ENCODE results near the gene TMEM217. TPM values are rescaled to one million over a fixed set of nuclear protein-coding genes. Genes with fewer than 3 reads are reported as not detected.

TMEM217 gene
- polyA plus RNA-seq, 1 of the 3 experiments (the other 2 are of a cell fraction), result 1.5 TPM

GRCh38 chr6:37284781-37285180 is 26.8 kb upstream of the TMEM217 start (continued):
- TF ChIP-seq NFIC (IDR thresholded peaks at IDR 0.05; ENCODE audit: borderline replicate concordance), result no peak
- TF ChIP-seq MAX (IDR thresholded peaks at IDR 0.05; ENCODE audit: low read depth), result no peak
- no peak for TF ChIP-seq USF2 (IDR thresholded peaks at IDR 0.05; ENCODE audit: borderline replicate concordance, low read depth, low read length)

- WGBS (ENCODE audit: low lambda C conversion rate), result 69% methylated on average over 3 of the region's 3 CpGs
- Histone ChIP-seq H3K4me3 (ENCODE audit: low read depth in 2 of 2, low read length in 1 of 2) (no peak overlapping the region), H3K9ac (no peak overlapping the region), H3K4me2 (no peak overlapping the region), H3K79me2 (ENCODE audit: insufficient read depth) (peaks cover 3% of the 10 kb centered on the region; the same call in 1 of the 2 replicates), H3K9me2 (no peaks in the 10 kb centered on the region), H3K27ac (ENCODE audit: low read depth in 2 of 2, low read length in 1 of 2) (no peak overlapping the region), H3F3A (replicated peaks; ENCODE audit: insufficient read depth) (no peaks in the 10 kb centered on the region), H4K20me1 (ENCODE audit: insufficient read depth) (no peaks in the 10 kb centered on the region), H3K27me3 (ENCODE audit: insufficient read depth) (no peaks in the 10 kb centered on the region), H3K9me3 (no peaks in the 10 kb centered on the region), H3K36me3 (replicated peaks in 1 of 2; ENCODE audit: control insufficient read depth in 1 of 2, insufficient read depth in 2 of 2, low read length in 1 of 2) (peaks cover 19 to 47% of the 10 kb centered on the region in 2 experiments), H2AFZ (ENCODE audit: low read depth) (no peak overlapping the region), H3K4me1 (ENCODE audit: control insufficient read depth in 1 of 2, insufficient read depth in 2 of 2, low read depth in 1 of 2, low read length in 1 of 2) (no peaks in the 10 kb centered on the region; a peak in 1 of 4 replicates)
- no peak for DNase-seq
- CTCF ChIA-PET, result interaction anchor here (0.9 kb wide), 1 partner anchor 10 kb away, joined by 3 read pairs; no protein-coding TSS in a partner anchor
- POLR2A ChIA-PET, result no interaction called here
- TF ChIP-seq CHD2 (IDR thresholded peaks at IDR 0.05; ENCODE audit: low read length, partially characterized antibody) (no peak), FOXM1 (IDR thresholded peaks at IDR 0.05; ENCODE audit: low read depth) (no peak), ELF1 (IDR thresholded peaks at IDR 0.05) (no peak), TEAD4 (IDR thresholded peaks at IDR 0.05; ENCODE audit: borderline replicate concordance, insufficient read depth) (no peak), GABPA (IDR thresholded peaks at IDR 0.05; ENCODE audit: low read depth) (no peak), USF2 (IDR thresholded peaks at IDR 0.05; ENCODE audit: borderline replicate concordance, low read depth, low read length) (no peak), TCF12 (IDR thresholded peaks at IDR 0.05) (no peak)
- TF ChIP-seq, protein P1, sequence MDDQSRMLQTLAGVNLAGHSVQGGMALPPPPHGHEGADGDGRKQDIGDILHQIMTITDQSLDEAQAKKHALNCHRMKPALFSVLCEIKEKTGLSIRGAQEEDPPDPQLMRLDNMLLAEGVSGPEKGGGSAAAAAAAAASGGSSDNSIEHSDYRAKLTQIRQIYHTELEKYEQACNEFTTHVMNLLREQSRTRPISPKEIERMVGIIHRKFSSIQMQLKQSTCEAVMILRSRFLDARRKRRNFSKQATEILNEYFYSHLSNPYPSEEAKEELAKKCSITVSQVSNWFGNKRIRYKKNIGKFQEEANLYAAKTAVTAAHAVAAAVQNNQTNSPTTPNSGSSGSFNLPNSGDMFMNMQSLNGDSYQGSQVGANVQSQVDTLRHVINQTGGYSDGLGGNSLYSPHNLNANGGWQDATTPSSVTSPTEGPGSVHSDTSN (IDR thresholded peaks at IDR 0.05), result no peak
These were observed 25.8 kb upstream of the TMEM217 start for GRCh38 chr6:37283671-37284151.

- no peak overlapping the region for H3K9ac ChIP-seq
- 70% methylated on average over 3 of the region's 3 CpGs for WGBS (ENCODE audit: low lambda C conversion rate)
- H3K79me2 ChIP-seq (ENCODE audit: insufficient read depth), result peaks cover 6% of the 10 kb centered on the region; the same call in 1 of the 2 replicates
- TF ChIP-seq GABPA (IDR thresholded peaks at IDR 0.05; ENCODE audit: low read depth), result no peak
- TF ChIP-seq TEAD4 (IDR thresholded peaks at IDR 0.05; ENCODE audit: borderline replicate concordance, insufficient read depth), result no peak
- TF ChIP-seq MXI1 (IDR thresholded peaks at IDR 0.05; ENCODE audit: low read depth, low read length), result no peak
- TF ChIP-seq GATA2 (CRISPR knock-in tag; IDR thresholded peaks at IDR 0.05), result no peak
- TF ChIP-seq FOXJ3 (CRISPR knock-in tag; IDR thresholded peaks at IDR 0.05), result no peak
- no peak for TF ChIP-seq RXRA (IDR thresholded peaks at IDR 0.05; ENCODE audit: borderline replicate concordance, low read depth)
- TF ChIP-seq SMC3 (IDR thresholded peaks at IDR 0.05; ENCODE audit: low read depth, low read length), result no peak
- TF ChIP-seq IRF3 (IDR thresholded peaks at IDR 0.05; ENCODE audit: low read depth, low read length), result no peak
- TF ChIP-seq FOSL2 (IDR thresholded peaks at IDR 0.05; ENCODE audit: borderline replicate concordance, low read depth), result no peak
- TF ChIP-seq EP300 (IDR thresholded peaks at IDR 0.05; ENCODE audit: borderline replicate concordance in 1 of 2, low read depth in 1 of 2, low read length in 1 of 2), result no peak
- TF ChIP-seq, protein P2, sequence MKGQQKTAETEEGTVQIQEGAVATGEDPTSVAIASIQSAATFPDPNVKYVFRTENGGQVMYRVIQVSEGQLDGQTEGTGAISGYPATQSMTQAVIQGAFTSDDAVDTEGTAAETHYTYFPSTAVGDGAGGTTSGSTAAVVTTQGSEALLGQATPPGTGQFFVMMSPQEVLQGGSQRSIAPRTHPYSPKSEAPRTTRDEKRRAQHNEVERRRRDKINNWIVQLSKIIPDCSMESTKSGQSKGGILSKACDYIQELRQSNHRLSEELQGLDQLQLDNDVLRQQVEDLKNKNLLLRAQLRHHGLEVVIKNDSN (IDR thresholded peaks at IDR 0.05; ENCODE audit: borderline replicate concordance, low read depth), result no peak
- H3K9me3 ChIP-seq, result no peaks in the 10 kb centered on the region
- no peaks in the 10 kb centered on the region for H4K20me1 ChIP-seq (ENCODE audit: insufficient read depth)
- no peak overlapping the region for H3K27ac ChIP-seq (ENCODE audit: low read depth in 2 of 2, low read length in 1 of 2)
- H3K4me1 ChIP-seq (ENCODE audit: control insufficient read depth in 1 of 2, insufficient read depth in 2 of 2, low read depth in 1 of 2, low read length in 1 of 2), result no peaks in the 10 kb centered on the region; a peak in 1 of 4 replicates
- H3K4me3 ChIP-seq (ENCODE audit: low read depth in 2 of 2, low read length in 1 of 2), result no peak overlapping the region
- ChIA-PET CTCF (interaction anchor here (0.9 kb wide), 1 partner anchor 10 kb away, joined by 3 read pairs; no protein-coding TSS in a partner anchor), POLR2A (no interaction called here)
- no peaks in the 10 kb centered on the region for H3K9me2 ChIP-seq
- no peak overlapping the region for H3K4me2 ChIP-seq
- no peak overlapping the region for H2AFZ ChIP-seq (ENCODE audit: low read depth)
- H3K27me3 ChIP-seq (ENCODE audit: insufficient read depth), result no peaks in the 10 kb centered on the region
- no peak for DNase-seq
- no peaks in the 10 kb centered on the region for H3F3A ChIP-seq (replicated peaks; ENCODE audit: insufficient read depth)
- H3K36me3 ChIP-seq (replicated peaks in 1 of 2; ENCODE audit: control insufficient read depth in 1 of 2, insufficient read depth in 2 of 2, low read length in 1 of 2), result peaks cover 18 to 47% of the 10 kb centered on the region in 2 experiments
These were observed 25.3 kb upstream of the TMEM217 start for GRCh38 chr6:37283268-37283667.

All from SK-N-SH (cell line).